ENCODE measurements around the gene TESPA1. TPM values are rescaled to one million over a fixed set of nuclear protein-coding genes. Genes with fewer than 3 reads are reported as not detected.

TESPA1 gene
- total RNA-seq, 1 donor from 2014 or later = 6.7 TPM

DNA sequence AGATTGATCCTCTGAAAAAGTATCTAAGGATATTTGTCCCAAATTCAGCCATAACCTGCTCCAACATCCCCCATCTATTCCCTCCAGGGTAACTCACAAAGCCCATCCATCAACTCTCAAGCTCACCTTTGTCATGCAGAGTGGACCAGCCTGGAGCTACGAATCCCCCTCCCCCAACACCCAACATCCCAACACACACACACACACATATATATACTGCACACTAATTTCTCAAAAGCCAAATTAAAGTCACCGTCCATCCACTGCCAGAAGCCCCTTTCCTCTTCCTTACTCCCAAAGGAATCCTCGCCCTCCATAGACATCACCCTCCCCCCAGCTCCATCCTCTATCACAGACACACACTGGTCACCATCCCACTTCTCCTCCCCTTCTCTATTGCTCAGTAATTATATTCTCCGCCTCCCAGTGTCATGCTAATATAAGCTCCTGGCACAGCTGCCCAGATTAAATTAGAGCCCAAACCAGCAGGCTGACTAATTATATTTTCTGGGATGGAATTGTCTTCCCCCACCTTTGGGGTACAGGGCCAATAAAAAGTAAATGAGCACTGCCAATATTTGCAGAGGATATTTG is 13.5 kb upstream of the TESPA1 start:
- Histone ChIP-seq H3K27ac (no peak overlapping the region), H3K4me3 (no peak overlapping the region), H3K4me1 (no peaks in the 10 kb centered on the region), H3K9me3 (no peaks in the 10 kb centered on the region), H3K27me3 (no peaks in the 10 kb centered on the region), H3K36me3 (no peaks in the 10 kb centered on the region)
- TF ChIP-seq, protein P1, sequence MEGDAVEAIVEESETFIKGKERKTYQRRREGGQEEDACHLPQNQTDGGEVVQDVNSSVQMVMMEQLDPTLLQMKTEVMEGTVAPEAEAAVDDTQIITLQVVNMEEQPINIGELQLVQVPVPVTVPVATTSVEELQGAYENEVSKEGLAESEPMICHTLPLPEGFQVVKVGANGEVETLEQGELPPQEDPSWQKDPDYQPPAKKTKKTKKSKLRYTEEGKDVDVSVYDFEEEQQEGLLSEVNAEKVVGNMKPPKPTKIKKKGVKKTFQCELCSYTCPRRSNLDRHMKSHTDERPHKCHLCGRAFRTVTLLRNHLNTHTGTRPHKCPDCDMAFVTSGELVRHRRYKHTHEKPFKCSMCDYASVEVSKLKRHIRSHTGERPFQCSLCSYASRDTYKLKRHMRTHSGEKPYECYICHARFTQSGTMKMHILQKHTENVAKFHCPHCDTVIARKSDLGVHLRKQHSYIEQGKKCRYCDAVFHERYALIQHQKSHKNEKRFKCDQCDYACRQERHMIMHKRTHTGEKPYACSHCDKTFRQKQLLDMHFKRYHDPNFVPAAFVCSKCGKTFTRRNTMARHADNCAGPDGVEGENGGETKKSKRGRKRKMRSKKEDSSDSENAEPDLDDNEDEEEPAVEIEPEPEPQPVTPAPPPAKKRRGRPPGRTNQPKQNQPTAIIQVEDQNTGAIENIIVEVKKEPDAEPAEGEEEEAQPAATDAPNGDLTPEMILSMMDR (IDR thresholded peaks at IDR 0.05) = no peak
- ATAC-seq (no peak), DNase-seq (no peak)
- intact Hi-C loops (cut with DNase I) = loop anchor here (10.0 kb wide), 1 partner anchor 67 kb away; no protein-coding TSS in a partner anchor

GRCh38 chr12:54996205-54996604 is 11.6 kb upstream of the TESPA1 start:
- H3K36me3 ChIP-seq = no peaks in the 10 kb centered on the region
- DNase-seq (no peak), ATAC-seq (no peak)
- TF ChIP-seq, protein P1 (IDR thresholded peaks at IDR 0.05) = no peak
- H3K27ac ChIP-seq = no peak overlapping the region
- no peaks in the 10 kb centered on the region for H3K9me3 ChIP-seq
- H3K4me1 ChIP-seq = no peaks in the 10 kb centered on the region
- no peaks in the 10 kb centered on the region for H3K27me3 ChIP-seq
- intact Hi-C loops (cut with DNase I) = loop anchor here (10.0 kb wide), 1 partner anchor 69 kb away; no protein-coding TSS in a partner anchor
- no peak overlapping the region for H3K4me3 ChIP-seq

- intact Hi-C loops (cut with DNase I) = loop anchor here (10.0 kb wide), 1 partner anchor 71 kb away; no protein-coding TSS in a partner anchor
- no peak overlapping the region for H3K4me3 ChIP-seq
- H3K27me3 ChIP-seq = no peaks in the 10 kb centered on the region
- H3K27ac ChIP-seq = no peak overlapping the region
- H3K9me3 ChIP-seq = no peaks in the 10 kb centered on the region
- TF ChIP-seq, protein P1 (IDR thresholded peaks at IDR 0.05) = peak; percentile 90
- ATAC-seq = peak; percentile 90
- DNase-seq = no peak
- no peaks in the 10 kb centered on the region for H3K36me3 ChIP-seq
- H3K4me1 ChIP-seq = no peaks in the 10 kb centered on the region
Measured at GRCh38 chr12:54993181-54993835, 8.7 kb upstream of the TESPA1 start.

DNA sequence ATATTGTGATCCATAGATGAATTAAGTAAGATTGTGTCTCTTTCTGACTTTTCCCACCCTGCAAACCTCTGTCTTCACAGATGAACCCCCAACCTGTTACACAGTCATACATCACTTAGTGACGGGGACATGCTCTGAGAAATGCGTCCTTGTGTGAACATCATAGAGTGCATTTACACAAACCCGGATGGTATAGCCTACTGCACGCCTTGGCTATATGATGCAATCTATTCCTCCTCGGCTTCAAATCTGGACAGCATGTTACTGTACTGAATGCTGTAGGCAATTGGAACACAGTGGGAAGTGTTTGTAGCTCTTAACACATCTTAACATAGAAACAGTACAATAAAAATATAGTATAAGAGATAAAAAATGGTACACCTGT is 7.4 kb upstream of the TESPA1 start:
- Histone ChIP-seq H3K9me3 (no peaks in the 10 kb centered on the region), H3K4me1 (no peaks in the 10 kb centered on the region), H3K4me3 (no peak overlapping the region), H3K36me3 (no peaks in the 10 kb centered on the region), H3K27me3 (no peaks in the 10 kb centered on the region), H3K27ac (no peak overlapping the region)
- intact Hi-C loops (cut with DNase I) = loop anchor here (10.0 kb wide), 1 partner anchor 73 kb away; no protein-coding TSS in a partner anchor
- TF ChIP-seq, protein P1 (IDR thresholded peaks at IDR 0.05) = no peak
- ATAC-seq (no peak), DNase-seq (no peak)

GRCh38 chr12:54991161-54991990 is 6.8 kb upstream of the TESPA1 start:
- DNase-seq = no peak
- peak; percentile 16 for ATAC-seq
- intact Hi-C loops (cut with DNase I) = loop anchor here (10.0 kb wide), 1 partner anchor 73 kb away; no protein-coding TSS in a partner anchor
- H3K36me3 ChIP-seq = no peaks in the 10 kb centered on the region
- TF ChIP-seq, protein P1 (IDR thresholded peaks at IDR 0.05) = no peak
- H3K27ac ChIP-seq = no peak overlapping the region
- no peaks in the 10 kb centered on the region for H3K27me3 ChIP-seq
- H3K4me3 ChIP-seq = no peak overlapping the region
- H3K4me1 ChIP-seq = no peaks in the 10 kb centered on the region
- H3K9me3 ChIP-seq = no peaks in the 10 kb centered on the region
